ENCODE data around the gene FADD. TPM values are rescaled to one million over a fixed set of nuclear protein-coding genes. Genes with fewer than 3 reads are reported as not detected.

The FADD gene
- total RNA-seq, 1 donor from 2014 or later, result 18.9 TPM

GRCh38 chr11:70226967-70227366 is 23.9 kb downstream of the FADD start:
- Mint-ChIP-seq H3K9me3 (no peaks in the 10 kb centered on the region), H3K4me3 (no peak overlapping the region), H3K36me3 (no peaks in the 10 kb centered on the region), H3K4me1 (peaks cover 19% of the 10 kb centered on the region), H3K27ac (no peak overlapping the region), H3K27me3 (ENCODE audit: insufficient read depth, low read depth) (peaks cover 23% of the 10 kb centered on the region)
- Histone ChIP-seq H4K20me1 (ENCODE audit: low read depth) (no peaks in the 10 kb centered on the region), H3F3A (ENCODE audit: low read depth) (no peaks in the 10 kb centered on the region), H3K4me1 (no peaks in the 10 kb centered on the region), H3K27ac (no peak overlapping the region), H3K9ac (no peak overlapping the region), H3K9me3 (ENCODE audit: low read depth) (no peaks in the 10 kb centered on the region), H3K36me3 (no peaks in the 10 kb centered on the region), H3K4me2 (no peak overlapping the region), H3K79me2 (ENCODE audit: low read depth) (no peaks in the 10 kb centered on the region), H3K27me3 (no peaks in the 10 kb centered on the region), H2AFZ (replicated peaks) (no peak overlapping the region), H3K4me3 (no peak overlapping the region)
- TF ChIP-seq EZH2phosphoT487 (IDR thresholded peaks at IDR 0.05) (no peak), CTCF (IDR thresholded peaks at IDR 0.05) (peak; percentile 50)
- DNase-seq (ENCODE audit: low spot score), result peak; percentile 49

- Histone ChIP-seq H3K9me3 (ENCODE audit: low read depth) (no peaks in the 10 kb centered on the region), H4K20me1 (ENCODE audit: low read depth) (no peaks in the 10 kb centered on the region), H3K36me3 (no peaks in the 10 kb centered on the region), H3K4me1 (no peaks in the 10 kb centered on the region), H3K4me2 (no peak overlapping the region), H3K4me3 (no peak overlapping the region), H3F3A (ENCODE audit: low read depth) (no peaks in the 10 kb centered on the region), H3K27ac (no peak overlapping the region), H3K79me2 (ENCODE audit: low read depth) (no peaks in the 10 kb centered on the region), H2AFZ (replicated peaks) (no peak overlapping the region), H3K27me3 (no peaks in the 10 kb centered on the region), H3K9ac (no peak overlapping the region)
- no peaks in the 10 kb centered on the region for H3K9me3 Mint-ChIP-seq
- no peak for TF ChIP-seq EZH2 (IDR thresholded peaks at IDR 0.05)
- TF ChIP-seq EZH2phosphoT487 (IDR thresholded peaks at IDR 0.05), result no peak
- DNase-seq (ENCODE audit: low spot score), result no peak
- H3K36me3 Mint-ChIP-seq, result no peaks in the 10 kb centered on the region
- no peak overlapping the region for H3K27ac Mint-ChIP-seq
- H3K27me3 Mint-ChIP-seq (ENCODE audit: insufficient read depth, low read depth), result peaks cover 24% of the 10 kb centered on the region
- H3K4me3 Mint-ChIP-seq, result no peak overlapping the region
- peaks cover 19% of the 10 kb centered on the region for H3K4me1 Mint-ChIP-seq
Observed at GRCh38 chr11:70229737-70230136, 26.6 kb downstream of the FADD start.

GRCh38 chr11:70230151-70230839 is 27.2 kb downstream of the FADD start:
- H3K4me1 ChIP-seq, result no peaks in the 10 kb centered on the region
- no peak overlapping the region for H3K4me3 Mint-ChIP-seq
- no peak overlapping the region for H3K4me3 ChIP-seq
- H3K36me3 ChIP-seq, result no peaks in the 10 kb centered on the region
- no peak overlapping the region for H3K27ac Mint-ChIP-seq
- H3K36me3 Mint-ChIP-seq, result no peaks in the 10 kb centered on the region
- H3K9me3 ChIP-seq (ENCODE audit: low read depth), result no peaks in the 10 kb centered on the region
- H3K27me3 Mint-ChIP-seq (ENCODE audit: insufficient read depth, low read depth), result peaks cover 19% of the 10 kb centered on the region
- no peak for DNase-seq (ENCODE audit: low spot score)
- no peaks in the 10 kb centered on the region for H3K79me2 ChIP-seq (ENCODE audit: low read depth)
- no peak overlapping the region for H3K9ac ChIP-seq
- no peak overlapping the region for H3K27ac ChIP-seq
- H3K9me3 Mint-ChIP-seq, result no peaks in the 10 kb centered on the region
- no peaks in the 10 kb centered on the region for H3F3A ChIP-seq (ENCODE audit: low read depth)
- TF ChIP-seq EZH2phosphoT487 (IDR thresholded peaks at IDR 0.05) (no peak), EZH2 (IDR thresholded peaks at IDR 0.05) (no peak), CTCF (IDR thresholded peaks at IDR 0.05) (no peak)
- H4K20me1 ChIP-seq (ENCODE audit: low read depth), result no peaks in the 10 kb centered on the region
- H3K4me1 Mint-ChIP-seq, result peaks cover 19% of the 10 kb centered on the region
- no peak overlapping the region for H3K4me2 ChIP-seq
- H2AFZ ChIP-seq (replicated peaks), result no peak overlapping the region
- no peaks in the 10 kb centered on the region for H3K27me3 ChIP-seq
